Adrenal gland (tissue), 5 donors: Measurements from ENCODE around the gene MYH11.

Experiments
- CTCF ChIP-seq, 6 experiments: fragments of 450-650 bp in 4 of 6; fragments of 200-600 bp in 2 of 6; sonication (generic) in 1 of 6; IDR thresholded peaks; 1 replicate in 5 of 6; 2 replicates in 1 of 6; pipeline versions ENCODE4 v1.5.1 to v1.8.0; 2016 to 2021; ENCODE audit warnings: antibody characterized with exemption in 6 of 6, mild to moderate bottlenecking in 2 of 6, moderate library complexity in 1 of 6
- POLR2A ChIP-seq, 2 donors: fragments of 450-650 bp; IDR thresholded peaks; one replicate each; pipeline ENCODE4 v1.6.1; 2017; ENCODE audit warnings: antibody characterized with exemption in 2 of 2, mild to moderate bottlenecking in 2 of 2, moderate library complexity in 1 of 2
- donor health status: DM: no; HTN: no; CAD: no.

- no peak for TF ChIP-seq CTCF (IDR thresholded peaks at IDR 0.05)
- TF ChIP-seq POLR2A (IDR thresholded peaks at IDR 0.05) = no peak
These were observed 166.5 kb downstream of the MYH11 start for GRCh38 chr16:15690296-15690695.
